H1 (cell line): Measurements from ENCODE around the gene CRYBG1. TPM values are rescaled to one million over a fixed set of nuclear protein-coding genes. Genes with fewer than 3 reads are reported as not detected.

ENCODE experiments used
- CTCF ChIA-PET: fragments of 300-600 bp; sonication (Branson Sonifier 250); formaldehyde crosslinking; loops from one replicate; lab custom pipeline; 2021; ENCODE audit not compliant: partially characterized antibody; lab: Charles Lee
- POLR2A ChIA-PET: fragments of 300-600 bp; sonication (Branson Sonifier 250); formaldehyde crosslinking; loops from one replicate; lab custom pipeline; 2021; ENCODE audit warnings: inconsistent platforms; ENCODE audit not compliant: partially characterized antibody; lab: Charles Lee
- DNase-seq, 2 experiments: peaks; one replicate each; pipeline versions ENCODE4 v3.0.0 to v3.0.0-alpha.2; 2010 to 2022; ENCODE audit warnings: low spot score in 2 of 2, low read depth in 1 of 2, mixed read lengths in 1 of 2
- FAIRE-seq: peaks from 2 replicates; lab custom pipeline; 2011; peaks lifted over from hg19 to GRCh38; lab: Jason Lieb, UNC
- H2AFZ ChIP-seq: 2 replicates; pipeline ENCODE4 v1.8.1; 2012; ENCODE audit warnings: low read length, inconsistent platforms
- H2AK5ac ChIP-seq: 2 replicates; pipeline ENCODE4 v1.6.1; 2013; ENCODE audit warnings: low read depth, low read length
- H2BK120ac ChIP-seq: replicated peaks from 2 replicates; pipeline ENCODE3; 2013; ENCODE audit warnings: low read depth, low read length, inconsistent platforms
- H2BK12ac ChIP-seq: 2 replicates; pipeline ENCODE4 v1.6.1; 2013; ENCODE audit warnings: low read depth, low read length
- H2BK15ac ChIP-seq: 2 replicates; pipeline ENCODE4 v1.6.1; 2013; ENCODE audit warnings: low read length
- H2BK20ac ChIP-seq: 2 replicates; pipeline ENCODE4 v1.6.1; 2013; ENCODE audit warnings: low read length
- H2BK5ac ChIP-seq: 2 replicates; pipeline ENCODE4 v1.6.1; 2013; ENCODE audit warnings: low read depth, low read length
- H3K14ac ChIP-seq: 2 replicates; pipeline ENCODE4 v1.6.1; 2013; ENCODE audit warnings: inconsistent platforms; ENCODE audit not compliant: insufficient read length
- H3K18ac ChIP-seq: 2 replicates; pipeline ENCODE4 v1.6.1; 2013; ENCODE audit warnings: low read length; ENCODE audit errors: extremely low read depth
- H3K23ac ChIP-seq: 2 replicates; pipeline ENCODE4 v1.6.1; 2013; ENCODE audit warnings: inconsistent platforms; ENCODE audit not compliant: insufficient read length
- H3K23me2 ChIP-seq: 2 replicates; pipeline ENCODE4 v1.6.1; 2013; ENCODE audit warnings: low read depth, low read length
- H3K27ac ChIP-seq: 2 replicates; pipeline ENCODE4 v1.6.1; 2011; ENCODE audit warnings: low read depth, low read length, inconsistent platforms
- H3K27me3 ChIP-seq, 4 experiments: replicated peaks in 1 of 4; 1 replicate in 1 of 4; 2 replicates in 3 of 4; pipeline versions ENCODE4 v1.6.1 to v1.8.1; 2011 to 2013; ENCODE audit warnings: low read length in 3 of 4, mild to moderate bottlenecking in 3 of 4, inconsistent platforms in 2 of 4, mixed read lengths in 2 of 4, moderate library complexity in 1 of 4; ENCODE audit not compliant: control insufficient read depth in 3 of 4, insufficient read depth in 3 of 4; ENCODE audit errors: extremely low read depth in 1 of 4
- H3K36me3 ChIP-seq, 4 experiments: 2 replicates each; pipeline versions ENCODE4 v1.6.1 to v1.8.1; 2011 to 2013; ENCODE audit warnings: mild to moderate bottlenecking in 4 of 4, low read length in 3 of 4, moderate library complexity in 2 of 4, control low read depth in 1 of 4, inconsistent platforms in 1 of 4; ENCODE audit not compliant: insufficient read depth in 4 of 4, control insufficient read depth in 2 of 4
- H3K4ac ChIP-seq: replicated peaks from 2 replicates; pipeline ENCODE3; 2013; ENCODE audit warnings: low read length, low read depth, mixed read lengths, inconsistent platforms; ENCODE audit not compliant: insufficient read length
- H3K4me1 ChIP-seq, 4 experiments: replicated peaks in 1 of 4; 1 replicate in 1 of 4; 2 replicates in 3 of 4; pipeline versions ENCODE4 v1.6.1 to v1.8.1; 2011 to 2013; ENCODE audit warnings: low read length in 3 of 4, inconsistent platforms in 2 of 4, mixed read lengths in 1 of 4; ENCODE audit not compliant: insufficient read depth in 4 of 4, control insufficient read depth in 3 of 4
- H3K4me2 ChIP-seq, 2 experiments: 2 replicates each; pipeline versions ENCODE4 v1.6.1 to v1.8.1; 2011 to 2013; ENCODE audit warnings: low read depth in 2 of 2, low read length in 2 of 2, control low read depth in 1 of 2, inconsistent platforms in 1 of 2, mild to moderate bottlenecking in 1 of 2; ENCODE audit not compliant: insufficient read depth in 1 of 2
- H3K4me3 ChIP-seq, 4 experiments: fragments of 200-600, 300-600 bp in 1 of 4; sonication (generic), shearing (Covaris generic), sonication (Bioruptor Twin) in 1 of 4; 2 replicates each; pipeline versions ENCODE4 v1.5.1 to v1.8.1; 2011 to 2016; ENCODE audit warnings: low read length in 4 of 4, low read depth in 3 of 4, control low read depth in 2 of 4, inconsistent platforms in 2 of 4, mild to moderate bottlenecking in 2 of 4, mixed read lengths in 1 of 4, moderate library complexity in 1 of 4; ENCODE audit not compliant: insufficient read depth in 2 of 4; ENCODE audit errors: extremely low read depth in 1 of 4
- H3K56ac ChIP-seq: replicated peaks from 2 replicates; pipeline ENCODE3; 2013; ENCODE audit warnings: low read depth, mild to moderate bottlenecking, mixed read lengths, low read length, inconsistent platforms; ENCODE audit not compliant: insufficient read length
- H3K79me1 ChIP-seq: 2 replicates; pipeline ENCODE4 v1.6.1; 2013; ENCODE audit warnings: low read depth, low read length, control low read depth
- H3K79me2 ChIP-seq, 2 experiments: 2 replicates each; pipeline versions ENCODE4 v1.6.1 to v1.8.1; 2012 to 2013; ENCODE audit warnings: low read length in 2 of 2, mild to moderate bottlenecking in 2 of 2, inconsistent platforms in 1 of 2; ENCODE audit not compliant: insufficient read depth in 2 of 2, control insufficient read depth in 1 of 2
- H3K9ac ChIP-seq, 4 experiments: replicated peaks in 1 of 4; 1 replicate in 1 of 4; 2 replicates in 3 of 4; pipeline versions ENCODE4 v1.6.1 to v1.8.1; 2011 to 2013; ENCODE audit warnings: low read depth in 3 of 4, low read length in 3 of 4, control low read depth in 2 of 4, mild to moderate bottlenecking in 2 of 4, moderate library complexity in 2 of 4, inconsistent platforms in 1 of 4; ENCODE audit errors: extremely low read depth in 1 of 4
- H3K9me3 ChIP-seq, 2 experiments: 2 replicates each; pipeline versions ENCODE4 v1.6.1 to v1.8.1; 2012 to 2013; ENCODE audit warnings: mild to moderate bottlenecking in 2 of 2, moderate library complexity in 2 of 2, control low read depth in 1 of 2, inconsistent platforms in 1 of 2, low read depth in 1 of 2, low read length in 1 of 2, mixed read lengths in 1 of 2; ENCODE audit not compliant: insufficient read depth in 2 of 2
- H4K20me1 ChIP-seq, 2 experiments: replicated peaks in 1 of 2; 2 replicates each; pipeline versions ENCODE3 to v1.8.1; 2011 to 2013; ENCODE audit warnings: inconsistent platforms in 2 of 2, low read length in 2 of 2, mild to moderate bottlenecking in 1 of 2; ENCODE audit not compliant: insufficient read depth in 2 of 2, control insufficient read depth in 1 of 2
- H4K5ac ChIP-seq: 2 replicates; pipeline ENCODE4 v1.6.1; 2013; ENCODE audit warnings: low read length, low read depth, mixed read lengths, inconsistent platforms; ENCODE audit not compliant: insufficient read length
- H4K8ac ChIP-seq: 2 replicates; pipeline ENCODE4 v1.8.0; 2013; ENCODE audit warnings: mild to moderate bottlenecking, moderate library complexity, low read length, inconsistent platforms; ENCODE audit not compliant: insufficient read depth; ENCODE audit errors: extremely low read depth
- H4K91ac ChIP-seq: replicated peaks from 2 replicates; pipeline ENCODE3; 2013; ENCODE audit warnings: low read length, mixed read lengths, inconsistent platforms; ENCODE audit not compliant: insufficient read length
- BRCA1 ChIP-seq: IDR thresholded peaks from 2 replicates; pipeline ENCODE4 v1.6.1; 2012; ENCODE audit warnings: low read depth, low read length, improper control_type of control experiment
- EZH2 ChIP-seq: fragments of 200-600 bp; sonication (generic); IDR thresholded peaks from 2 replicates; pipeline ENCODE4 v1.7.1; 2012; ENCODE audit warnings: low read depth, mild to moderate bottlenecking, moderate library complexity, low read length, inconsistent platforms; ENCODE audit not compliant: severe bottlenecking
- GABPA ChIP-seq: IDR thresholded peaks from 2 replicates; pipeline ENCODE4 v1.6.1; 2011; ENCODE audit warnings: mild to moderate bottlenecking, low read length, moderate library complexity, borderline replicate concordance; ENCODE audit not compliant: insufficient read depth
- HDAC2 ChIP-seq, 2 experiments: fragments of 300-600 bp in 1 of 2; sonication (generic) in 1 of 2; IDR thresholded peaks; 2 replicates each; pipeline ENCODE4 v1.6.1; 2011 to 2012; ENCODE audit warnings: low read depth in 2 of 2, low read length in 2 of 2, mild to moderate bottlenecking in 2 of 2, moderate library complexity in 2 of 2, borderline replicate concordance in 1 of 2, inconsistent platforms in 1 of 2
- KDM1A ChIP-seq: fragments of 200-600, 300-600 bp; sonication (generic); IDR thresholded peaks from 2 replicates; pipeline ENCODE4 v1.7.1; 2016; ENCODE audit warnings: mild to moderate bottlenecking, low read length, borderline replicate concordance
- MAFK ChIP-seq: IDR thresholded peaks from 2 replicates; pipeline ENCODE4 v1.6.1; 2012; ENCODE audit warnings: low read depth, mild to moderate bottlenecking, improper control_type of control experiment, low read length
- PHF8 ChIP-seq: fragments of 200-600 bp; sonication (generic); conservative IDR thresholded peaks from 2 replicates; pipeline ENCODE4 v1.7.1; 2012; ENCODE audit warnings: low read depth, mild to moderate bottlenecking, inconsistent platforms, low read length, moderate library complexity
- SP2 ChIP-seq: IDR thresholded peaks from 2 replicates; pipeline ENCODE4 v1.6.1; 2012; ENCODE audit warnings: mild to moderate bottlenecking, low read length, inconsistent platforms
- USF2 ChIP-seq: IDR thresholded peaks from 2 replicates; pipeline ENCODE4 v1.6.1; 2011; ENCODE audit warnings: low read length, improper control_type of control experiment
- WGBS, 2 experiments: shearing (Covaris generic) in 1 of 2; methylation state at CpG; one replicate each; pipeline versions ENCODE4 v1.1.6 to v1.1.7; 2013 to 2015; ENCODE audit warnings: low lambda C conversion rate in 2 of 2, mixed read lengths in 2 of 2, inconsistent platforms in 1 of 2, low coverage in 1 of 2, missing lambda C conversion rate in 1 of 2; ENCODE audit not compliant: insufficient replicate concordance in 2 of 2, insufficient coverage in 1 of 2, insufficient read length in 1 of 2; ENCODE audit errors: extremely low coverage in 1 of 2, missing lambda C conversion rate in 1 of 2; 5-methylcytosine and 5-hydroxymethylcytosine counted together
- polyA plus RNA-seq, 7 experiments: library from polyadenylated mRNA; depleted of rRNA in 3 of 7; stranded (reverse) in 5 of 7; unstranded in 2 of 7; fragments of >200 nt in 5 of 7; fragments of 200-250 nt in 2 of 7; gene quantifications; 1 replicate in 5 of 7; 2 replicates in 1 of 7; 4 replicates in 1 of 7; pipeline versions ENCODE4 v1.2.1 to v1.2.3, GENCODE V29; 2011 to 2013; ENCODE audit warnings: missing spikeins in 2 of 7, mixed read lengths in 2 of 7
- total RNA-seq: library from RNA; stranded (reverse); fragmentation: NEBNext Ultra II Directional; extraction: Animal tissue kit (Norgen Biotek cat#: 25700); gene quantifications from 2 replicates; pipeline ENCODE4 v1.2.1, GENCODE V29; 2021

Gene CRYBG1
- total and polyA plus RNA-seq, 2 of the 8 experiments (the other 6 are each of a cell fraction or from before 2014, with no cell fraction given): 2.2 to 11.6 TPM

GRCh38 chr6:106618324-106618723 lies 257.8 kb downstream of the CRYBG1 start:
- Histone ChIP-seq H2BK120ac (peak overlapping the region; percentile 28), H2BK12ac (no peak overlapping the region), H4K8ac (no peak overlapping the region), H3K4me3 (no peak overlapping the region), H3K36me3 (peaks cover 2 to 23% (median 15%) of the 10 kb centered on the region in 4 experiments; a peak in 6 of 8 replicates), H4K20me1 (no peaks in the 10 kb centered on the region), H3K79me1 (no peaks in the 10 kb centered on the region), H3K56ac (no peak overlapping the region), H3K23me2 (no peaks in the 10 kb centered on the region), H3K18ac (no peak overlapping the region), H3K27me3 (no peaks in the 10 kb centered on the region), H4K5ac (no peak overlapping the region), H3K23ac (no peak overlapping the region), H3K9me3 (peaks cover 12 to 13% of the 10 kb centered on the region in 2 experiments), H2BK15ac (no peak overlapping the region), H2BK5ac (no peak overlapping the region), H3K9ac (no peak overlapping the region), H3K4ac (peak overlapping the region; percentile 57), H2AFZ (no peak overlapping the region), H2BK20ac (no peak overlapping the region), H3K14ac (no peak overlapping the region), H3K4me1 (peaks cover 3 to 15% (median 8%) of the 10 kb centered on the region in 4 experiments; a peak in 6 of 7 replicates), H3K27ac (no peak overlapping the region), H4K91ac (no peak overlapping the region), H2AK5ac (no peak overlapping the region), H3K4me2 (no peak overlapping the region), H3K79me2 (no peaks in the 10 kb centered on the region)
- 96% methylated on average over 3 of the region's 3 CpGs; no CpG with 5 or more reads in 1 of the 2 experiments for WGBS, 2 experiments
- FAIRE-seq (no peak), DNase-seq (no peak)
- POLR2A ChIA-PET: interaction anchor here (0.9 to 1.1 kb wide), 2 partner anchors 10 to 77 kb away, joined by 3 to 7 read pairs; no protein-coding TSS in a partner anchor
- TF ChIP-seq GABPA: no peak
- TF ChIP-seq EZH2: no peak
- no peak for TF ChIP-seq MAFK
- no peak for TF ChIP-seq HDAC2 (IDR thresholded peaks at IDR 0.05; ENCODE audit: borderline replicate concordance in 1 of 2, low read depth in 2 of 2, low read length in 2 of 2)
- TF ChIP-seq USF2: no peak
- no peak for TF ChIP-seq SP2
- no peak for TF ChIP-seq KDM1A
- no peak for TF ChIP-seq PHF8
- TF ChIP-seq BRCA1: no peak
- CTCF ChIA-PET: interaction anchor here (0.6 to 5.7 kb wide), 3 partner anchors 8 to 608 kb away, joined by 3 to 52 read pairs (median 6); no protein-coding TSS in a partner anchor
